NCI-H1694 (cell line): Measurements from ENCODE around the gene ACTR3C.

Experiments
- DNase-seq: peaks from one replicate; lab custom pipeline; 2025; lab: John Stamatoyannopoulos, UW

ACTR3C gene

GRCh38 chr7:150358988-150359621 lies 35.8 kb upstream of the ACTR3C start:
- no peak for DNase-seq

GRCh38 chr7:150358433-150358832 lies 35.1 kb upstream of the ACTR3C start:
- no peak for DNase-seq

- DNase-seq = no peak
These were observed 34.6 kb upstream of the ACTR3C start for GRCh38 chr7:150357771-150358427.

DNA sequence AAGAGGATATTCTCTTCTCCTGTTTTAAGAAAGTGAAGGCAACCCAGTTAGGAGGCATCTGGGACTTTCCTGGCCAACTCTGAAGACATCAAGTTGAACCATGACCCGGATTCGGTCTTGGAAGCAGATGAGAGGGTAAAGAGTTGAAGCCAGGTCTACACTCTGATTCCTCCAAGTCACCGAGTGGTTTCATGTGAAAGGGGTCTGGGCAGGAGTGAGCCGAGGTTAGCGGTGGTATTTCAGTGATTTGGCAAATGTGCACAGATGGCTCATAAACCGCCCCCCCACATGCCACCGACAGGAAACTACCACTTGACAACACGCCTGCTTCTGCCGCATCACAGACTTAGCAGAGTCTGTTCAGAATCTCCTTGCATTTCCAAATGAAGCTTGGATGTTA lies 33.9 kb upstream of the ACTR3C start:
- DNase-seq = peak; percentile 88

DNA sequence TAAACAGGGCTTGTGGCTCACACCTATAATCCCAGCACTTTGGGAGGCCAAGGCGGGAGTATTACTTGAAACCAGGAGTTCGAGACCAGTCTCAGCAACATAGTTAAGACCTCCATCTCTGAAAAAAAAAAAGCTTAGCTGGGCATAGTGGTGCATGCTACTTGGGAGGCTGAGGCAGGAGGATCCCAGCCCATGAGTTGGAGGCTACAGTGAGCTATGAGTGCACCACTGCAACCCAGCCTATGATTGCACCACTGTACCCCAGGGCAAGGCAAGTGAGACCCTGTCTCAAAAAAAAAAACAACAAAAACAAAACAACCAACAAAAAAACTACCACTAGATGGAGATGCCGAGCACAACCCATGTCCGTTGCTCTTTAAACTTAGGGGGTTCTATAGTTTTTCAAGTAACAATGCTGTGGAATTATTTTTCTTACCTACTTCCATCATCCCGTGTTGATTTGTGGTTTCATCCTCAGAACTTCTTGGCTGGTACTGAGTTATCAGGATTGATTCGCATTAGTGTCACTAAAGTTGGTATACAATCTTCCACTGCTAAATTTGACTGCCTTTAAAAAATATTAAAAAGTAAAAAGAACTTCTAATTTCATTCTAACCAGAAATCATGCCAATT lies 33.0 kb upstream of the ACTR3C start:
- DNase-seq = peak; percentile 80

GRCh38 chr7:150355666-150356059 lies 32.3 kb upstream of the ACTR3C start:
- DNase-seq = no peak

DNA sequence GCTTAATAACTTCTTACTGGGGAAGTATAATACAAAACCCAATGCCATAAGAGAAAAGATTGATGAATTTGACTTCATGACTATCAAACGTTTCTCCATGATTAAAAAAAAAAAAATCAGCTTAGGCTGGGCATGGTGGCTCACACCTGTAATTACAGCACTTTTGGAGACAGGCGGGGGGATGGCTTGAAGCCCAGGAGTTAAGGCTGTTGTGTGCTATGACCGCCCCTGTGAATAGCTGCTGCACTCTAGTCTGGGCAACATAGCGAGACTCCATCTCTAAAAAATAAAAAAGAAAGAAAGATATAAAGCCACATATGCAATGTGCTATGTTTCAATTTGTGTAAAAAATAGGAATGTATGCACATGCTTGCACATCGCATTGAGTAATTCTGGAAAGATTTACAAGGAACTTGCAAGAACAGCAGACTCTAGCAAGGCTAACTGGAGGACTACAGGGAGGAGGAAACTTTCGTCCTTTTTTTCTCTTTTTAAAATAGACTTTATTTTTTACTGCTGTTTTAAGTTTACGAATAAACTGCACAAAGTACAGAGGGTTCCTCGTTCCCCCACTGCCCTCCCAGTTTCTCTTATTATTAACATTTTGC lies 28.3 kb upstream of the ACTR3C start:
- DNase-seq = no peak

GRCh38 chr7:150346922-150347321 lies 23.6 kb upstream of the ACTR3C start:
- no peak for DNase-seq

DNA sequence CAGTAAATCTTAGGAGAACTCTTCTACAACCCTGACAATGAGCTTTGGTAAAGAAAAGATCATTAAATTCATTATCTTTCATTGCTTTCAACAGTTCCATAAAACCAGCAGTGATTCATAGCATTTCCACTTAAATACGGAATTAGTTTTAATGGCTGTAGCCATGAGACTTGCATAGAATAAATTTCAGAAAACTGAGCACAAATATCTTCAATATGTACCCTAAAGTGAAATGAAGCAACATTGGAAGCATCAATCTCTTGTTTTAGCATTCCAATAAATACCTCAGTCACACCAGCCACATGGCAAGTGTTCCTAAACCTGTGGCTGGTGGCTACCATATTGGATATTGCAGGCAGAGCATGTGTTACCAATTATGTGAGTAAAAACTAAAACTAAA lies 21.7 kb upstream of the ACTR3C start:
- no peak for DNase-seq

DNA sequence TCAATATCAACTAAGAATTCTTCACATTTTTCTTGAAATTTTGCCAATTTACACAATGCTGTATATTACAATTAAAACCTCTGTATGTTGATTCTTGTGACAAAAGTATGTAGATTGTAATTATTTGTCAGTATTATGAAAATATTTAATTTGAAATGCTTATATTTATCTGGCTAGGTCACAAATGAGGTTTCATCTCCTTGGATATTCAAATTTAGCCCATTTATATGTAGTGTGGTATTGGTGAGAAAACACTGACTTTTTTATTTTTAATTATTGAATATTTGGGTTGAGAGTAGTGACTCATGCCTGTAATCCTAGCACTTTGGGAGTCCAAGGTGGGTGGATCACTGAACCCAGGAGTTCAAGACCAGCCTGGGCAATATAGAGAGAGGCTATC lies 21.0 kb upstream of the ACTR3C start:
- DNase-seq = no peak

- no peak for DNase-seq
These were observed 19.9 kb upstream of the ACTR3C start for GRCh38 chr7:150343225-150343624.

DNA sequence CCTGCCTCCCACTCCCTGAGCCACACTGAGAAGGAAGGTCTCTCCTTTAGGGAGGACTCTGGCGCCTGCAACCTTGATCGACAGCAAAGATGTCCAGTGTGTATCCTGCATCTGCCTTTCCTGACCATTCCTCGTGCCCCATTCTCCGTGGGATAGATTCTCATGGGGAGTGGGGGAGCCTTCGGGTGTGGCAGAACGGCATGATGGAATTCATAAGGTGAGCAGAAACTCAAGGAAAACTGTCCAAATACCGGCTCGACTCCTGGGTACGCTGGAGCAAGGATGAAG lies 18.7 kb upstream of the ACTR3C start:
- DNase-seq = no peak

- no peak for DNase-seq
These were observed 18.1 kb upstream of the ACTR3C start, which contains the start of gene RARRES2 for GRCh38 chr7:150341263-150342120. TSS of gene RARRES2 (minus strand) at chr7:150341629. CDS start at chr7:150340609, 1,020 bp downstream.

- DNase-seq = no peak
These were observed 17.5 kb upstream of the ACTR3C start for GRCh38 chr7:150340875-150341262.

GRCh38 chr7:150340024-150340749 lies 16.8 kb upstream of the ACTR3C start:
- DNase-seq = no peak

GRCh38 chr7:150339409-150339809 lies 16.1 kb upstream of the ACTR3C start:
- no peak for DNase-seq

GRCh38 chr7:150338166-150338829 lies 15.0 kb upstream of the ACTR3C start:
- DNase-seq = no peak

GRCh38 chr7:150337659-150338081 lies 14.3 kb upstream of the ACTR3C start:
- no peak for DNase-seq

- DNase-seq = no peak
These were observed 13.8 kb upstream of the ACTR3C start for GRCh38 chr7:150337179-150337578.

DNA sequence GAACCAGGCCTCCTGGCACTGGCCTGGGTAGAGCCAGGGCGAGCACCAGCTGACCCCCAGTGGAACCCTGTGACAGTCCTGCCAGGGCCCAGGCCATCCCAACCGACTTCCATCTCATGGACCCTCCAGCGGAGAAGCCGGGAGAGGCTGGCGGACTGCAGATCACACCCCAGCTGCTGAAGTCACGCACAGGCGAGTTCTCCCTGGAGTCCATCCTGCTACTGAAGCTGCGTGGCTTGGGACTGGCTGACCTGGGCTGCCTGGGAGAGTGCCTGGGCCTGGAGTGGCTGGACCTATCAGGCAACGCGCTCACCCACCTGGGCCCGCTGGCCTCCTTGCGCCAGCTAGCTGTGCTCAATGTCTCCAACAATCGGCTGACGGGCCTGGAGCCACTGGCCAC lies 13.4 kb upstream of the ACTR3C start:
- no peak for DNase-seq

DNA sequence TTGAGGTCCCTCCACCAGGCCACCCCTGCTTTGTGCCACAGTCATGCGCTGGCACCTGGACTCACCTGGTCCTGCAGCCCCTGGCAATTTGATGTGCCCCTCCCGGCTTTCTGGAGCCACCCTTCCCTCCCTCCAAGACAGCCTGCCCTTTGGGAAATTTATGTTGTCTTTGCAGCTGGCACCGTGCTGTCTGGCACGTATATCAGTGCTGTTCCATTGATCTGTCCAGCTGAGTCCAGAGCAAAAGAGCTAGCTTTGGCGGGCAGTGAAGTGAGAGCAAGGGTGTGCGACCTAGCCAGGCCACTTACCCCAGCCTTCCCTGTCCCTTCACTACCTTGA lies 12.4 kb upstream of the ACTR3C start:
- DNase-seq = no peak
